Endometrial microvascular endothelial cells (primary cell): ENCODE measurements around the gene CNTN4. TPM values are rescaled to one million over a fixed set of nuclear protein-coding genes. Genes with fewer than 3 reads are reported as not detected.

Experiments
- in situ Hi-C: cut with HindIII; loops from 2 replicates; pipeline ENCODE4 v1.10.0; 2017; ENCODE audit warnings: low sequenced_read_pairs, low pct_unique_long_range_greater_than_20kb; ENCODE audit errors: inconsistent ontology term
- total RNA-seq: library from RNA; depleted of rRNA; stranded (reverse); fragments of >200 nt; gene quantifications from one replicate; pipeline ENCODE4 v1.2.3, GENCODE V29; 2015; ENCODE audit errors: inconsistent ontology term

CNTN4 gene
- total RNA-seq, 1 donor from 2014 or later: not detected

DNA sequence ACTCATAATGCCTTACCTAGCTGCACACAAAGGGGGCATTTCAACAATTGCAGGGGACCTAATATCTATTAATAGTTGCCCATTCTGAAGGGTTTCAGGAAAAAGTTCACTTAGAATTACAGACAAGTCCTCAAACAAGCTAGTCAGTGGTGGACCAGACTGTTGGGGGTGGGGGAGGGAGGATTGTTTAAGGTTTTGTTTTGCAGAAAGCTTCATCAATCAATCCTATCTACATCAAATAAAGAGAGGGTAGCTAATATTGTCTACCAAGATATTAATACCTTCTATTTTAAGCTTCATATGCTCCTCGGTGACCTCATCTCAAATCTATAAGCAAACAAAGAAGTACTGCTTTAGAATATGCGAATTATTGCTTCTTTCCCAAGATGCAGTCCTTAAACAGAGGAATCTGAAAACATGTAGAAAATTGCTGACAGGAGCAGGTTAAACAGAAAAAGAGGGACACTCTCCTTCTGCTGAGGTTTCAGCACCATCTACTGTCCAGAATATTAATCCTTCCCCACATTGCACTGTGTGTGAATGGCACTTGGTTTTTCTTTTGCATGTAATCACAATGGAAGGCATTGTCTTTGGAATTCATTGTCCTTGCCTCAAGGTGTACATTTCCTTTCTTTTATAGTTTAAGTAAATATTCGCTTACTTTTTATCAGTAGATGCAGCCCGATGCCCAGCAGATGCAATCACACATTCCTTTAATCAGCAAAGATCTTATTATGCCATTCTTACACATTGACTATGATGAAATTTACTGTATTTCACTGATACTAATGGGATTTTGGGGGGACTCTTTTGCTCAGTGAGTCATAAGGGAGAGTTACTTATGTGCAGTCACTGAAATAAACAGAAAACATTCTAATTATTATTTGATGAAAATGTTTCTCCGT is 916.8 kb downstream of the CNTN4 start:
- in situ Hi-C loops: no loop called here

- in situ Hi-C loops: no loop called here
Measured at GRCh38 chr3:3016226-3016625, 917.6 kb downstream of the CNTN4 start.

- in situ Hi-C loops: no loop called here
Measured at GRCh38 chr3:3020209-3020608, 921.5 kb downstream of the CNTN4 start.

- in situ Hi-C loops: no loop called here
Measured at GRCh38 chr3:3023111-3023745, 924.6 kb downstream of the CNTN4 start.

DNA sequence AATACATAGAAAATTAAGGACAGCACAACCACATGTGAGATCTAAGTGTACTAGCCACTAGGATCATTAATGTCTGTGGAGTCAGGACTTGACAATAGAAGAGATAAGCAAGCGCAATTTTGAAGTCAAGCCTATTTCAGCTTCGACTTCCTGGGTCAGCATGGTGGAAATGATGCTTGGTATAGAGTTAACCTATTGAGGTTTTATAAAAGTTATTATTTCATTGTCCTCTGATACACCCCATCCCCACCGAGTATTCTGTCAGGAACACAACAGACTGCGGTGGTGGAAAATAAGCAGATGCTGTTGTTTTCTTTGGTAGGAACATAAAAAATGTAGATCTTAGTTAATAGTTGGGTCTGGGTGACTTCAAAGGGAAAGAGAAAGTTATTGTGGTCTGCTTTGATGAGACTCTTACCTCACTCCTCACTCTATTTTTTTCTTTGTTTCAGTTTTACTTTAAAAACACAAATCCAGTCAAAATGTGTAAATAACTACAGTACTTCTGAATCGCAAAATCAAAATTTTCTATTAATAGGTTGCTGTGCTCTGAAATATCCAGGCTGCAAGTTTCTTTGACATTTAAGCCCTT is 929.4 kb downstream of the CNTN4 start:
- in situ Hi-C loops: no loop called here

DNA sequence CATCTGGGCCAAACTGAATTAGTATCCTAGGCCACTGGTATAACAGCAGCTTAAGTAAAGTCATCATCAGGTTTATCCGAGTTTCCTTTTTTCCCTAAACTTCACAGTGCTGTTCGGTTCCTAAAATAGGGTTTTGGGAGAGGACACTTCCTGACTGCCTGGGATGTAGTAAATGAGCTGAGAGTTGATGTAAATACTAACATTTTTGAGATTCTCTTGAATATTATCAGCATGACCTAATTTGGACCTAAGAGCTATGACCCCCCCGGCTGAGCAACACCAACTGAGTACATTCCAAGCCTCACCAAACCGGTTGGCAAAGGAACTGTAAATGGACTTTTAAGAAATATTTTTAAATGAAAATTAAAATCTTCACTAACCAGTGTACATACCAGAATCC is 932.7 kb downstream of the CNTN4 start:
- in situ Hi-C loops: no loop called here

GRCh38 chr3:3037156-3037555 is 938.5 kb downstream of the CNTN4 start:
- in situ Hi-C loops: no loop called here

DNA sequence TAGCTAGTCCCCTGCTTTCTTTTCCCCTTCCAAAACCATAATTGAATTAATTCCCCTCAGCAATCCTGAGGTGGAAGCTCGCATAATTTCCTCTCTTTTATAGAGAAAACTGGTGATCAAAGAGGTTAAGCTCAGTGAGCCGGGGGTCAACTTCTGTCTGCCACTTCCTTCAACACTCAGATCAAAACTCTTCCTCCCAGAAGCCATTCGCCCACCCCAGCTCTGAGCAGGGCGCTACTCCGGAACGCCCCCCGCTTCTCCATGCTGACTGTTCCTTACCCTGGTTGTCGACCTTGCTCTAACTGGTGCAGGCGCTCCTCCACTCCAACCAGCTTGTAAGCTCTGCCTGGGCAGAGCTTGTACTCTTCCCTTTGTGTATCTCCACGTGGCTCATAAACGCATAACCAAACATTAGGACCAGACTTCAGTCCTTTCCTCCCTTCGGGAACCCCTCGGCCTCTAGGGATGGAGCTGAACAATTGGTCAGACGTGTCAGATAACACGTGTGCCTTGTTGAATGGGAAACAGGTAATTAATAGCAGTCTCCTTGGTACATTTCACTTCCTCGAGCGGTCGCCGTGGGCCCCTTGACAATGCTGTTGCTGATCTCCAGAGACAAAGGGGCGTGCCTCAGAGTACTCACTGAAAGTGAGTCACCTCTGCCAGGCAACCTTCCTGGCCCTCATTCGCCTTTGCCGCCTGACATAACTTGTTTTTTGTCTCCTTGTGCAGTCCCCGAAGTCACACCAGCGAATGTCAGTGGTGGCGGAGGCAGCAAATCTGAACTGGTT is 939.7 kb downstream of the CNTN4 start:
- in situ Hi-C loops: no loop called here

GRCh38 chr3:3053974-3054373 is 955.3 kb downstream of the CNTN4 start:
- in situ Hi-C loops: no loop called here

GRCh38 chr3:3059645-3060044 is 961.0 kb downstream of the CNTN4 start:
- in situ Hi-C loops: no loop called here

GRCh38 chr3:3064297-3064696 is 965.6 kb downstream of the CNTN4 start:
- in situ Hi-C loops: no loop called here

DNA sequence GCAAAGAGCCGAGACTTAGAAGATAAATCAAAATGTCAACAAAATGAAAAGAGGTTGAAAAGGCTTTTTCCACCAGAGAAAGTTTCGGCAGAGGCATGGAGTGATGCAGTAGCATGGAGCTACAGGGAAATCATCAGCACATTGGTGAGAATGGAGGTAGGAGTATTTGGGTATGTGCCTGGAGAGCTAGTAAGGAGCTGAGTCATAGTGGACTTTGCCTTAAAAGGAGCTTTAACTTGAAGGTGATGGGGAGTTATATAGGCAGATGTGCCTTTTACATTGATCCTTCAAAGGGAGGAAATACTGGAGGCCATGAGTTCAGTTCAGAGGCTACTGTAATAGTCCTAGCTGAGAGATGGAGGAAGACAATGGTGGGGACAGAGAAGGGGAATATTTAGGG is 967.2 kb downstream of the CNTN4 start:
- in situ Hi-C loops: no loop called here

DNA sequence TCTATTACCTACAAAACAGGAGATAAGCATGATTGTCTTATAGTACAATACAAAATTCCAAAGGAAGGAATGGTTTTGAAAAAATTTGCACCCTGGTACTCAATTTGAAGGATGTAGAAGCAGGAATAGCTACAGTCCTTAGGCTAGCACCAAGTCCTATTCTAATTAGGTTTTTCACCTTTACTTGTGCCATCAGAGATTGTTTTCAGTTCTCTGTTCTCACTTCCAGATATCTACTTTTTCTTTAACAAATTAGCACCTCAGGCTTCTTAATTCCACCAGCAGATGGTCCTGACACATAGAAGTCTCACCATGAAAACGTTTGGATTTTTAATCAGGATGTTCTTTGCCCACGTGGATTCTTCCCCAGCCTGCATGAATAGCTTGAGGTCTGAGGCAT is 967.7 kb downstream of the CNTN4 start:
- in situ Hi-C loops: no loop called here

DNA sequence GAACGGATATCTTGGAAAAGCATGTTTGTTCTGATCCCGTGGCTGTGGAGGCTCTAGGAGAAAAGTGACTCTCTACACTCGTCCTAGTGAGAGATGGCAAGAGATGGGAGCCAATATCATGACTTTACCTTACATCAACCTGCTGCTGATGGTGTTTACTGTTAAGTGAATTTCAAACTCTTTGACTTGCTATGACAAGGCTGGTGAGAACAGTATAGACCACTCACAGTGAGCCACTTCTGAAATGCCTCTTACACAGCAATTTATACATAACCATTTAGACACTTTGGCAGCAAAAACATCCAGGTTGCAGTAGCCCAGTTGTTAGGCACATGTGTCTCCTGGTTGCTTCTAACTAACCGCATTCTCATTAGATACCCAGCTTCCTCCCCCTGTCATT is 968.2 kb downstream of the CNTN4 start:
- in situ Hi-C loops: no loop called here

DNA sequence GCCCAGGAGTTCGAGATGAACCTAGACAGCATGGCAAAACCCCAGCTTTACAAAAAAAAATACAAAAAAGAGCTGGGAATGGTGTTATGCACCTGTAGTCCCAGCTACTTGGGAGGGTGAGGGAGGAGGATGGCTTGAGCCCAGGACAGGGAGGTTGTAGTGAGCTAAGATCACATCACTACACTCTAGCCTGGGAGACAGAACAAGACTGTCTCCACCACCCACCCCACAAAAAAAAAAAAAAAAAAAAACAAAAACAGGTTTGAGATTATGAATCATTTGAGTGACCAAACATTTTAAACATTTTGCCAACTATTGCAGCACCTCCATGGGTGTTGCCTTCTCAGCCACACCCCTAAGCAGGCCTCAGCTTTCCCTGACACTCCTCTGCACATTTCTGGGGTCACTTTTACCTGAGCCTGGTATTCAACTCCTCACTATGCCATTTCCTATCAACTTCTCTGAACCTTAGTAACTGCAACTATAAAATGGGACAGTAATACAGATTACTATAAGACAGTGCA is 969.8 kb downstream of the CNTN4 start:
- in situ Hi-C loops: no loop called here

DNA sequence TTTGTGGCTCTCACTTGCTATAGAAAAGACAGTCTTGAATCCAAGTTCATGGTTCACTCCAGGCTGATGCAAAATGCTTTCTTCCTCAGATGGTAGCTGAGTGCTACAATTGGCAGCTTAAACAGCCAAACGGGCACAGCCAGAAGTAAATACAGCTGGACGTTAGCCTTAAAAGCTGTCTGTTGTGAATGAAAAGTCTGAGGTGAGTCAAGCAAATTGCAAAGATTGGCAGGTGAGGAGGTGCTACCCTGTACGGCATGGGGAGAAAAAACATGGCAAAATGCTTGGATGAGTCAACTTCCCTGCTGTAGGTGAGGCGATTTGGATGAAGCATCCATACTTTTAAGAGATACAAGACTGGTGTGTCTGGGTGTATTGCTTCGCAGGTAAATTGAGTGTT is 971.1 kb downstream of the CNTN4 start:
- in situ Hi-C loops: no loop called here

DNA sequence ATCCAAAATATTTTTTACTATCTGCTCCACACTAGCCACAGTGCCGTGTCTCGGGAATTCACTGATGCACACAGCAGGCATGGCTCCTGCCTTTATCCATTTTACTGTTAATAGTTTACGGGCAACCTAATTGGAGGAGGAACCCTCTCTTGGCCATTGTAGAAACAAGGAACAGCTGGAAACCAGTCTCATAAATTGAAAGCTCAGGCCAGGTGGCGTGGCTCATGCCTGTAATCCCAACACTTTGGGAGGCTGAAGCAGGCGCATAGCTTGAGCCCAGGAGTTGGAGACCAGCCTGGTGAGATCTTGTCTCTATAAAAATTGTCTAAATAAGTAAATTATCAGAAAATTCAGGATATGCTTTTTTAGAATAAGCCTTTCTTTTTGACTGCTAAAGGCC is 972.5 kb downstream of the CNTN4 start:
- in situ Hi-C loops: no loop called here

DNA sequence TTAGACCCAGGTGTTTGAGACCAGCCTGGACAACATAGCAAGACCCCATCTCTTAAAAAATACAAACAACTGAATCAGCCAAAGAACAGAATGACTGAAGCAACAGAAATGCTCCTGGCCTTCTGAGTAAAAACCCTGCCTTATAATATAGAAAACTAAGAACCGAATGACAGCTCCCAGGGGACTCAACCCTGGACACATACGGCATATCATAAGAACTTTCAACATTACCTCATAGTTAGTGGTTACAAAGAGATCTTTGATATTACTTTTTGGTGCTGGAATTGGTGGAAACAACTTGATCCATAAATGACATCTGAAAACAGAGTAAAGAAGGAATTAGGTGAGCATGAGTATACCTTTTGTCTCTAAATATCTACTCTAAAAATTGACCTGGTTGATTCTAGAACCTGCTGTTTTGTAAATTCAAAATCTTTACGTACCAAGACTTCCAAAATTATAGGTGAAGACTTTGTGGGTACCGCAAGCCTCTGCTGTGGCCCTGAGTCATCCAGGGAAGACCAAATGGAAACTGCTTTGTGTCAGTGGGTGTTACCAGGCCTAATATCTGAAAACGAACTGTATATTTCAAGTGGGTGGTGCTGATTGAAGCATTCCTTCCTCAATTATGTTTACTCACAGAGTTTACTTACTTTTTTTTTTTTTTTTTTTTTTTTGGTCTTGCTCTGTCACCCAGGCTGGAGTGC is 976.0 kb downstream of the CNTN4 start:
- in situ Hi-C loops: no loop called here

DNA sequence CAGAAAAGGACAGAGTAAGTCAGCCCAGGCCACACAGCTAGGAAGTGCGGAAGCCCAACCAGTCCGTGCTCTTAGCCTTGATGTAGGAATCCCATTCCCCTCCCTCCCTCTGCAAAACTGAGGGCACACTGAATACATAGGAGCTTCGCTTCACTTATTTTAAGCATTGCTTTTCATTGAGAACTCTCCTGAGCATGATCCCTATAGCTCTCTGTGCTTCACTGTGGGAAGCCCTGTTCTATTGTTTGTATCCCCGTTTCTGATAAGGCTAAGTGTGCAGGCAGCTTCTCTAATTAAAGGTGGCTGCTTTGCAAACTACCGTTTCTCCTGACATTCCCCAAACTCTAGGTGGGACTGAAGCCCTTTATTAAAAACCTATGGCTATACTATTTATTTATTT is 981.6 kb downstream of the CNTN4 start:
- in situ Hi-C loops: no loop called here
